GM19452 (cell line): ENCODE results near the gene RAB28.

ENCODE experiments used
- ATAC-seq: cut with Tn5 transposase; IDR thresholded peaks from one replicate; pipeline ENCODE4 v1.9.1; 2021; ENCODE audit not compliant: unreplicated experiment

The RAB28 gene

DNA sequence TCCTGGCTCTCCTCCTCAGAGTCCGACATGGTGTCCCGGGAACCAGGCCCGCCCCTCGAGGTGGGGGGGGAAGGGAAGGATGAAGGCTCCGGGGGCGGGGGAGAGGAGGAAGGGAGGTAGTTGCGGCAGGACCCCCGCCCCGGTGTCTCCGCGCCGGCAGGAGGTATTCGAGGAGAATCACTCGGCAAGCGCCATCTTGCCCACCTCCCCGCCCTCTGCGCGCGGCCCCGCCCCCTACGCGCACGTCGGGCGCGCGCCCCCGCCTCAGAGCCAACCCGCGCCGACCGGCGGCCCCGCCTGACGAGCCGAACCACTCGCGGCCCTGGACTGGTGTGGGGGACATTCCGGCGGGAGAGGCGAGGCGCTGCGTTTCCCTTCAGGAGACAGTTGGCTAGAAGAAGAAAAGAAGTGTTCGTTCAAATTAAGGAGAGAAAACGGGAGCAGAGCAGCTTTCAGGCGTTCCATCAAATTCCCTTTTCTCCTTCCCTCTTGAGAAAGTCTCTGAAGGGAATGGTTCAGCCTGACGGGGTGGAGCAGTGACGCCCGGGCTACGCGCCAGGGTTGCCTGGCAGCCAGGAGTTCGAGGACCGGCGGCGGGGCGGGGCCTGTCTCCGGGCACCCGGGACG is at the start of gene RAB28:
TSS of gene RAB28 (minus strand) at position 219 of the 627 bp plus-strand sequence.
- peak; percentile 97 for ATAC-seq

DNA sequence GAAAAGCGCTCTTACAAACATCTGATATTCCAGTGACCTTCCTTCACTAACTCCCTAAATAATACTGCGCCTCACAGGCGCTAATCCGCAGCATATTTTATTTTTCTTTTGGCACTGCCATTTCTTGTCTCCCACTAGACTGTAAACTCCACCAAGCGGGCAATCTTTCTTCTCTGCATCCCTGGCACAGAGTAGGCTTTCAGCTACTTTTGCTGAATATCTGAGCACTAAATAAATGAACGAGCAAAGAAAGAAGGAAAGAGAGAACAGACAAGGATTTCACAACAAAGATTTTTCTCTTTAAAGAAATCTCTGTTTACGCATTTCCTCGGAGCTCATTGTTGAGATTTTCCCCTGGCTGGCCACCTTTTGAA is 47.5 kb upstream of the RAB28 start:
- no peak for ATAC-seq

DNA sequence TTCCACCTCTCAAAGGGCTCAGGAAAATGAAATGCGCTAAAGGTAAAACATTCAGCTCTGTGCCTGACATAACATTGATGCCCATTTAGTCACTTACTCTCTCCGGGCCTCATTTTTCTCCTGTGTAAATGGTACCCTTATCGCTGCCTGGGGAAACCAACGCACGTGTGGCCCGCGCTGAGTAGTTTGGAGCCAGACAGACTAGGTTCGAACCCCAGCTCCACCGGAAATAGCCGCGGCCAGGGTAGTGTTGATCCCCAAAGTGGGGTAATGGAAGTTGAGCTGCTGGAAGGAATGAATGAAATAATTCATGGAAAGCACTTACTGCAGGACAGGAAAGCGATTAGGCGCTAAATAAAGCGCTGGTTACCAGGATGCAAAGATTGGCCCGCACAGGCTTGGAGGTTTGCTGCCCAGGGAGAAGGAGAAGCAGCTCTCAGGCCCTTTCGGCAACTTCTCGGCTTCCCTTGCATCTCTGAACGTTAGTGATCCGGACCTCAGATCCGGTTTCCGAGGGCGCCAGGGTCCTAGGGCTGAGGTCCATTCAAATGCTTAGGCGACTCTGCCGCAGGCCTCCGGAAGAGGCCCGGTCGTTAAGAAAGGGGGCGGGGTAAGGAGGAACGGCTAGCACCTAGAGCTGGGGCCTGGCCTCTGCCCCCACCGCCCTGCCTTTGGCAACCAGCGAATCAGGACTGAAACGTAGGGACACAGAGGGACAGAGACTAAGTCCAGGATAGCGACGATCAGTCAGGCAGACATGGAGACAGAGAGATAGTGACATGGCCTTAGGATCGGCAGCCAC is 46.9 kb upstream of the RAB28 start:
- no peak for ATAC-seq

DNA sequence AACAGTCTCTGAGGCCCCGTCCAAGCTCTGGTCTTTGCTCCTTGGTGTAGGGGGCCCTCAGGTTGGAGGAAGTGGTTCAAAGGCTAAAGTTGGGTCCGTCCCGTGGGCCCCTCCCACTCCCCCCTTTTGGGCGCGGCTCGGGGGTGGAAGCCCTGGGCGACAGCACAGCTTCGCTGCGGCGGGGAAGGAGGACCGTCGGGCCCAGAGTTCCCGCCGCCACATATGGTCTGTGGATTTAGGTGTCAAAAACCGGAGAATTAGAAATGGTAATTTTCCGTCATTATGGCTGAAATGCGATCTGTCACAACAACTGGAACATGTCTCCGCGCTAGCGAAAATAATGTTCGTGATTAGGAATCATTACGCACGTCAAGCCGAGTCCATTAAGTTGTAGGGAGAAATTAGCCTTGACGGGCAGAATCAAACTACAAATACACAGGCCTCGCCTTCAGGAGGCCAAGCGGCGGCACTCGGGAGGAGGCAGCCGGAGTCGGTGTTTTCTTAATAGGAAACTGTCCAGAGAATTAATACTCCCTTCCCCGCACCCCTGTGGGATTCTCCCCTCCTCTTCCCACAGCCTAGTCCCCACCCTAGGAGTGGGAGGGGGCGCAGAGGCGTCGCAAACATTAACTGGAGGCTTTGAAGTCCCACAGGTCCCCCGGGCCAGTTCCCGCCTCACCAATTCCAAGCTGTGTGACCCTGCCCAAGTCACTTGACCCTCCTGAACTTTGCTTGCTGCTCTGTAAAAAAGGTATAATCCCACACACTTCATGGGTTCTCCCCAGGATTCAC is 45.2 kb upstream of the RAB28 start:
- no peak for ATAC-seq

DNA sequence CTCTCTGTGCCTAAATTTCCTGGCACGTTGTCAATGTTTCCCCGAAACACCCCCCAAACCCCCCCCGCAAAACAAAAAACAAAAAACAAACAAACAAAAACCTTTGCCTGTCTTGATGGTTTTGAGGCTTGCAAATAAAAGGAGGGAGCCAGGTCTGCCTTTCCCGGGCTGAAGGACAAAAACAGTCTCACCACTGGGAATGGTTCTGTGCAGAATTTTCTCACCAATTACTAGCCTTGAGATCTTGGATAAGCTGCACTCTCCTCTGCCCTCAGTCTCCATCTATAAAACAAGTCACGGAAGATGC is 44.6 kb upstream of the RAB28 start:
- no peak for ATAC-seq

DNA sequence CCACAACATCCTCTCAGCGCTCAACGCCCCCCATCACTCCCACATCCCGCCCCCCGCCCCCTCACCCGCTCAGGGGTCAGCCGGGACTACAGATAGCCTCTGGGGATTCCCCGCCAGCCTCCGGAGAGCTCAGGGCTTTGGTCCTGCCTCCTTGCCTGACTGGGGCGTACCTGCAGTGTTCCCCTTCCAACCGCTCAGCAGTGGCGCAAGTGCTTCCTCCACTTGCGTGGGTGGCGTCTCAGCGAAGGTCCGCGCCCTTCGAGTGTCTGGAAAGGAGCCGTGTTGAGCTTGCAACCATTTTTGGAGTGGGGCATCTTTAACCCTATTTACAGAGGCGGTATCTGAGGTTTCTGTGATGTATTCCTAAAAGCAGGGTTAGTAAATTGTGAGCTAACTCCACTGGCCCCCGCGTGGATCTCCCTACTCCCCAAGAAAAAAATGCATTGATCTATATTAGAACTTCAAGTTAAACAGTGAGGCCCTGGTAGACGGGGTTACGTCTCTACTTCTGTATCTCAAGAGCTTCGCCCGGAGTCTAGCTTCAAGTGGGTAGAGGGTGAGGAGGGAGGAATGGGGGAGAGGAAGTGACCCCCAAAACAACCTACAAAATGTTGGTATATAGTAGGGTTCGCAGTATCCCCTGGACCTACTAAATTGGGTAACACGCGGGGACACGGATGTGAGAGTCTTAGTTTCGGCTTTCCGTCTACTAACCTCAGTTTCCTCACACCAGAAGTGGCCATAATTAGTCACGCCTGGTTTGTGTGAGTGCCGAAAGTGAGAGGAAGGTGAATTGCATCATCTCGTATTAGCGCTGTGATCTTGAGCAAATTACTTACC is 44.1 kb upstream of the RAB28 start:
- ATAC-seq, result peak; percentile 74

DNA sequence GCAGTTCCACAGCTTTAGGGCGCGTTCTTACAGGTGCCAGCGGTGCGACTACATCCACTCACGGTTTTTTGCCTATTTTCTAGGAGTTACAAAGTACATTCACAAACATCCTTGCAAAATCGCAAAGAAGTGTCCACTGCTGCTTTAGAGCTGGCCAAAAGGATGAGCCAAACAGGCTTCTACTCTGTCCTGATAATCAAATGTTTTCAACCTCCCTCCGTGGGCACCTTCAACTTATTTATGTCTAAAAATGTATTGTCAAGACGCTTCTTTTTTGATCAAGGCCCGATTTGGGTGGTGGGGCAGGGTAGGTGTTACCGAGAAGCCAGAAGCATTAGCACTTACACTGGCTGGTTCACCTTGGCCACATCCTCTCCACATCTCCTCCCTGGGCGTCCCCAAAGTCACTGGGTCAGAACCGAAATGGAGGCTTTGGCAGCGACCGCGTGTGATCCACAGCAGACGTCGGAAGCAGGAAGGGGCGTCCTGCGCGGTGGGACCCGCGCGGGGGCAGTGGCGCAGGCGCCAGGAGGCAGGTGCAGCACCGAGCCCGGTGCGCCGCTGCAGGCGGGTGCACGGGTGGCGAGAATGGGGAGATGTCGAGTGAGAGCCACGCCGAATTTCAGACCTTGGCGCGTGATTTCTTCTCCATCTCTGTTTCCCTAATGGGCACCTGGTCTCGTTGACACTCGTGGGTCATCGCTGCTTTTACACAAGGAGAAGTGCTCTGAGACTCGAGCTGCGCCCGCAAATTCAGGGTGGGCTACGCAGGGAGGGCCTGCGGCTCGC is 43.2 kb upstream of the RAB28 start:
- no peak for ATAC-seq

DNA sequence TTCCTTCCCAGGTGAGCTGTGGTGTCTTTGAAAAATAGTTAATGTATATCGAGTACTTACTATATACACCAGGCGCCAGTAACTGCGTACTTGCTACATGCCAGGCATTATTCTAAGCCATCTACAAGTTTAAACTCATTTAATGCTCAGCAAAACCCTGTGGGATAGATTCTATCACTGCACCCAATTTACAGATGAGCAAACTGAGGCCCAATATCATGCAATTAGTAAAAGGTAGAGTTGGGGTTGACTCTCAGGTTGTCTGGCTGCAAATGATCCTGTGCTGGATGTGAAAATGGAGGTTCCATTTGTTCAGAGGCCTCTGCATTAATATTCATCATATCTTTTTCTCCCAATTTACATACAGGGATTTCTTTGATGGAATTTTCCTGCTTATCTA is 42.5 kb upstream of the RAB28 start:
- no peak for ATAC-seq

DNA sequence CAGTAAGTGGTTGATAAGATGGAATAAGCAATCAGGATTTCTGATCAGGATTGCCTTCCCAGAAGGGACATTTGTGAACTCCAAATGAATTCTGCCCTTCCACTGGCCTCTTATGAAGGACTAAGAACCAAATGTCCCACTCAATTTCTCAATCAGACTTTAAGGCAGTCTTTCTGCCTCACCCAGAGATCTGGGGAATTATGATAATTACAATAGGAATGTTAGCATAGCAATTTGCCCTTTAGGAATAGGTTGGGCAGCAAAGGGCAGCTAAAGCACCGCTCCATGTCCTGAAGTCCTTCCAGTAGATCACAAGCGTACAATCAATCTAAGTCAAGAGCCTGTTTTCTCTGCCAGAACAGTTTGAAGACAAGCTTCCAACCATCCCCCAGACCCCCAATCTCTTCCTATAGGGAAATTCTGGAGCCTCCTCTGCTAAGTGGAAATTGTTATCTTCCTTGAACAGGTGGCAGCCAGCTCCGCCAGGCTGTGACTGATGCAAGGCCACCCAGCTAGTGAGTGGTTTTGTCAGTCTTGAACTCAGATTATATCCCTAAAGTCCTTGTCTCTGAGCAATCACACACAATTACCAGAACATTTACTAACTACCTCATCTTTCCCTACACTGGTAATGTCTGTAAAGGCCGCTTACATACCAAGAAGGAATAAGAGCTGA is 41.6 kb upstream of the RAB28 start:
- ATAC-seq, result no peak

DNA sequence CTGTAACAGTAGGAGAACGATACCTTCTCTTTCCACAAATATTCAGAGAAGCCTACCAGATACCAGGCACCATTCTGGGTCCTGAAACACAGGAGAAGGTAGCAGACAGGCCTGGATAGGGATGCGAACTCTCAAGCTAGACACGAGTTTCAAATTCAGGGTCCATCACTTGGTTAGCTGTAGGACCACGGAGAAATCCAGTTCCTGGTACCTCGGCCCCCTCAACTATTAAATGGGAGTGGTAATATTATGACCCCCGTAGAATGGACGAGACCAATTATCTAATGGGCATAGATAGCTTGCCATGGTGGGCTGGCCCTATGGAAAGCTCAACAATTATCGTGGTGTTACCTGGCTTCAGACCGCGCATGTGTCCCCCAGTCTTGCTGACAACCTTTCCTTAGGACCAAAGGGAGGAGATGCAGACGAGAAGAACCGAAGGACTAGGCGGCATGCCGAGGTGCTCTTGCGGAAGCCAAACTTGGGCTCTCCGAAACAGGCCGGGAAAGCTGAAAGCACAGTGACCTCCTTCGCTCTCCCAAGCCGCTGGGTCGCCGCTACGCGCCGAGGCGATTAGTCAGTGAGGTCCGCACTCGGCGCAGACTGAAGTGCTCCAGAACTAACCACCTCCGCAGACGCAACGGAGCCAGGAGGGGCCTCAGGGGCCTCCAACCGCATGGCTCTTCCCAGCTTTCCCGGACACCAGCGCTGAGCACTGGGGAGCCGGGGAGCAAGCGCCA is 40.5 kb upstream of the RAB28 start:
- no peak for ATAC-seq

DNA sequence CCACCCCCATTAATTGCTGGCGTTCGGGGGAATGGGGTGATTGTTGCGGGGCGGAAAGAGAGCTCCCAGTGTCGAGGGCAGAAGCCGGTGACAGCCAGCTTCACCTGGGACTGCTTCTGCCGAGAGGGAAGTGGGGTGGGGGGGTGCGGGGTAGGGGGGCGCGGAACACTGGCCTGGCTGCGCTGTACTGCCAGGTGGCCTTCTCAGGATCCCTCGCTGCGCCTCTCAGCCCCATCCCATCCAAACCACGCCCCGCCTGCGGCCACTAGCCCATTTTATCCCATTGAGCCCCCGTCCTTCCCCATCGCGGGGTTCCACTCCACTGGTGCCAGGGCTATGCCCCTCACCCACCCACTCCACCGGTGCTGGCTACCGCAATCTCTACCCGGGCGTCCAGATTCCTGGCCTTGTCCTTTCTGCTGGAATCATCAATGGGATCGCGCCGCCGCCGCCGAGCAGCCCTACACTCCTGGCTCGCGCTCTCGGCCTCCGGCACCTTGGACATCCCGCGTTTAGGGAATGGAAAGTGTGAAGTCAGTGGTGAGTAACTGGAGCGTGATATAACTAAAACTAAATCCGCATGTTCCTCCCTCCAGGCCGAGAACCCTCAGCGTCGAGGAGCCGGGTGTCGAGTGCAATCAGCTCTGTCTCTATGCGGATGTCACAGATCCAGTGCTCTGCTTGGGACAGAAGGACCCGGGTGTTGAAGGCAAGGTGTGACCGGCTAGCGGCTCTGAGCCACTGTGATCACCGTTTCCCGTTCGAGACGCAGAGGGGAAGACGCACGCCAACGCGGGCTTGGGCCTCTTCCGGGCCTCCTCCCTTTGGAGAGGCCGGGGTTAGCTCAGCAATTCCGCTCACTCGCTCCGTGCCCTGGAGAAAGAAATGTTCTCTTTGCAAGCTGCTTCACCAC is 39.7 kb upstream of the RAB28 start:
- no peak for ATAC-seq

DNA sequence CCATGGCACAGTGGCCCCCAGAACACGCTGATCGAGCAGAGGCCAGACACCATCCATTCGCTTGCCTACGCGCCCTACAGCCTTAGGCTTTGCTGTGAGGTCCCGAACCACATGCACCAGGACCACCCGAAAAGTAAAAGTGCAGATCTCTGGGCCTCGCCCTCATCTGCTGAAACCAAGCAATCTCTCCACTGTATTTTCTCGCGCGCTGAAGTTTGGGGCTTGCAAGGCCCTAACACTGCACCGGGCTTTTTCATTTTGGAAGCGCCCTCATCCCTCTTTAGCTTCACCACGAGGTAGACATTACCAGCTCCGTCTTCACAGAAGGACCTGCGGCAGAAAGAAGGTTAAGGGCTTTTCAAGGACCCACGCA is 39.0 kb upstream of the RAB28 start:
- ATAC-seq, result no peak

DNA sequence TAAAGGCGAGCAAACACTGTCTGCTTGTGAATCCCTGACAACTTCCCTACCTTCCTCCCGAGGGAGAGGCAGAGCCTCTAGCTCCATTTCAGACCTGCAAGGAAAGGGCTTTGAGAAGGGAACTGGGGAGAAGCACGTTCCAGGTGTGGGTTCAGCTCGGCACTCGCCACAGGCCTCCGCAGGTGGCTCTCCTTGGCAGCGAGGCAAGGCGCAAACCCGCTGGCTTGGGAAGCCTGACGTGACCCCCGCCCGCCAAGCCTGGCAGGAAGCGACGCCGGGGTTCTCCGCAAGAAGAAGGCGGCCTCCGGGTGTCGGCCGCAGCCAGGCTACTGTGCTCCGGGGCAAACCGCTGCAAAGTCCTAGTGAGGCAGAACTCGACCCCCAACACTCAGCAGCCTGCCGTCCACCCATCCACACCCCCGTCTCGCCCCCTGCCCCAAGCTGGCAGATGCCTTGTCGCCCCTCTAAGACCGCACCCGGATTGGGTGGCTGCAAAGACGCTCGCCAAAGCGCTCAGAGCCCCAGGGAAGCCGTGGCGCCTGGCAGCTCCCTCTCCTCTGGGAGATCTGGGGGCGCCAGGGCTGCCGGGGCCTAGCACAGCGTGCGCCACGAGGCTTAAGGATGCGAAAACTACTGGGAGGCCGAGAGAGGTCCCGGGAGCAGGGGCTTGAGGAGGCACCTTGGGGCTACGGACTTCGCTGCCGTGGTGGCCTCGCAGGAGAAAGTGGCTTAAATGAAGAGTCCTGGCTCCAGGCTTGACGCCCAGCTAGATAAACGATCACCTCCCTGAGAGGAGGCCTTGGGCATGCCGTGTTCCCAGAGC is 38.4 kb upstream of the RAB28 start:
- ATAC-seq, result no peak

DNA sequence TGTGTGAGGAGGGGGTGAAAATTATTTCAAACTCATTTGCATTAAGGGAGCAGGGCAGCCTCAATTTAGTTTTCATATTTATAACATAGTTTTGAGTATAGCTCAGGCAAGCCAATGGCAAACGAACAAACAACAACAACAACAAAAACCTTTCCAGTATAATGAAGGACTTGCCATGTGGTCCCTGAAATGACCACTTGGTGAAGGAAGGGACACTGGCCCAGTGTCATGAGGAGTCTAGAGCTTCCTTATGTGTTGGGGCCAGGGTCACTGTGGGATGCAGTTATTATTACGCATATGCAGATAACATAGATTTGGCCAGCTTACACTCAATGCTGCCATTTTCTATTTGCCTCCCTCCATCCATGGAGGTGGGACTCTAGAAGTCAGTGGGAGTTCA is 36.9 kb upstream of the RAB28 start:
- no peak for ATAC-seq

DNA sequence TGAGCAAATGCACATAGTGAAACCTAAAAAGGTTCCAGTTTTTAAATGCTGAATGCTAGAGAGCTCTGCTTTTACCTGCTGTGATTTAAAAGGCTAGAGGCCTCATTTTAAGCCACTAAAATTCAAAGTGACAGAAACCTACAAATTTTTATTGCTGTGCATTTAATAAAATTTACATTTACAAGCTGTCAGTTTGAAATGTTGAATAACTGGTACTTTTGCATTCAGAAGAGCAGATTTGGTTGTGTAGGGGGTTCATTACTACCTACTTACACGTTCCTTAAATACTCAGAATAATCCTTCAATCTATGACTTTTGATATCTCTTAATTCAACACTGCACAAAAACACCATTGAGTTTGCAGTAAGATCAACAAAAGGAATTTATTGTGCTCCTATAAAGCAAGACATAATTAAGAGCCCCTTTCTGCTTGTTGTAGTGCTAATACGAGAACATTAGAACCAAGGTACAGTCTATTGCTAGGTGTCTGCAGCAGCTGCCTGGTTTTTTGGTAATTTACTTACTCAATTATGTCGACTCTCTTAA is 32.2 kb upstream of the RAB28 start:
- no peak for ATAC-seq

DNA sequence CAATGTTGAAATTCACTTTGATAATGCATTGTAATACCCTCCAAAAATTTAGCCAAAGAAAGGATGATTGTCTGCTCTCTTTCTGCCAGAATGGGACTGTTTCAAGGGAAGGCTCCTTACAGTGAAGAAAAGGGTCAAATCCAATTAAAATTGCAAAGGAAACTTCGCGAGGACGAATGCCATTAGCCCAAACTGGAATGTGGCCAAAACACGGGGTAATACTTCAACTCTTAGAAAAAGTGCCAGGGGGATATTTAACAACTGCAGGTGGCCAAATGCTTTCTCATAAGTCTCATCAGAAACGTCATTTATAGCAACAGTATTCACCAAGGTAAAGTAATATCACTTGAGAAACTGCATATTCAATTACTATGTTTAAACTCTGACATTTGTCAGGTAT is 31.1 kb upstream of the RAB28 start:
- ATAC-seq, result no peak

DNA sequence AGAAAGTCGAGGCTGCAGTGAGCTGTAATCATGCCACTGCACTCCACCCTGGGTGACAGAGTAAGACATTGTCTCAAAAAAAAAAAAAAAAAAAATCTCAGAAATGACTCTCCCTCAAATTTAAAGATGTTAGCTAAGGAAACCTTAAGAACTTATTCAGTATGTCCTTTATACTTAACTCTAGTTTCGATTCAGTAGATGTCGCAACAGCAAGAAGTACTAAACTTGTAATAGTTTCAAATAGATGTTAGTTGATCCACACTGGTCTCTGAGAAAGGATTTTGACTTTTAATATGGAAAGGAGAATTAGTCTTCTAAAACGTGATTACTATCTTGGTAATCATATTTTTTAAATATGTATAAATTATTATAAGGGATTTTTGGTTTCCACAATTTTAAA is 30.6 kb upstream of the RAB28 start:
- no peak for ATAC-seq
